GM23338 (cell line): Measurements from ENCODE around the gene NUP98. TPM values are rescaled to one million over a fixed set of nuclear protein-coding genes. Genes with fewer than 3 reads are reported as not detected.
A peak's percentile ranks its signal among the peaks of the same experiment; 100 is the strongest.
"Not testable (repeated sequence)": the region's sequence is repeated elsewhere in the genome, so short reads cannot be mapped to it uniquely, and the experiment has no call there.

Experiments used
- ATAC-seq: fragments of 200-7000 bp; cut with Tn5 transposase; 3 replicates; pipeline ENCODE4 v1.9.1; 2020
- DNase-seq: peaks from one replicate; pipeline ENCODE4 v3.0.0-alpha.2; 2015; ENCODE audit warnings: low spot score
- H2AFZ ChIP-seq: fragments of 200-600 bp; sonication (generic); 2 replicates; pipeline ENCODE4 v1.8.0; 2016; ENCODE audit warnings: antibody characterized with exemption, mild to moderate bottlenecking, moderate library complexity
- H3F3A ChIP-seq: fragments of 200-600 bp; sonication (generic); replicated peaks from 2 replicates; pipeline ENCODE4 v1.8.0; 2017; ENCODE audit warnings: antibody characterized with exemption, mixed run types, low read depth
- H3K27ac ChIP-seq: fragments of 200-600 bp; sonication (generic); 2 replicates; pipeline ENCODE4 v1.6.1; 2016; ENCODE audit warnings: low read depth
- H3K27me3 ChIP-seq: fragments of 200-600 bp; sonication (generic); 2 replicates; pipeline ENCODE4 v1.8.0; 2016; ENCODE audit warnings: mild to moderate bottlenecking, mixed run types, moderate library complexity; ENCODE audit not compliant: insufficient read depth
- H3K36me3 ChIP-seq: fragments of 200-600 bp; sonication (generic); 2 replicates; pipeline ENCODE4 v1.8.0; 2016; ENCODE audit warnings: mild to moderate bottlenecking; ENCODE audit not compliant: insufficient read depth
- H3K4me1 ChIP-seq: fragments of 200-600 bp; sonication (generic); 2 replicates; pipeline ENCODE4 v1.8.0; 2016; ENCODE audit warnings: mild to moderate bottlenecking, moderate library complexity; ENCODE audit not compliant: insufficient read depth
- H3K4me2 ChIP-seq: fragments of 200-600 bp; sonication (generic); 2 replicates; pipeline ENCODE4 v1.7.1; 2017; ENCODE audit warnings: mixed run types
- H3K4me3 ChIP-seq: fragments of 200-600 bp; sonication (generic); 2 replicates; pipeline ENCODE4 v1.6.1; 2016; ENCODE audit warnings: mixed run types
- H3K79me2 ChIP-seq: fragments of 200-600 bp; sonication (generic); replicated peaks from 2 replicates; pipeline ENCODE4 v1.8.0; 2017; ENCODE audit warnings: mild to moderate bottlenecking; ENCODE audit not compliant: insufficient read depth
- H3K9me2 ChIP-seq: fragments of 200-600 bp; sonication (generic); 2 replicates; pipeline ENCODE4 v1.8.0; 2017; ENCODE audit not compliant: insufficient read depth
- H4K20me1 ChIP-seq: fragments of 200-600 bp; sonication (generic); replicated peaks from 2 replicates; pipeline ENCODE4 v1.8.0; 2017; ENCODE audit warnings: mild to moderate bottlenecking; ENCODE audit not compliant: insufficient read depth
- H3K27ac Mint-ChIP-seq: 2 replicates; pipeline ENCODE4 v1.8.0; 2020; ENCODE audit warnings: inconsistent platforms, mild to moderate bottlenecking, moderate library complexity, mixed read lengths
- H3K27me3 Mint-ChIP-seq: 3 replicates; pipeline ENCODE4 v1.8.0; 2022; ENCODE audit warnings: low read depth, mild to moderate bottlenecking, moderate library complexity, mixed read lengths, inconsistent platforms; ENCODE audit not compliant: insufficient read depth, poor library complexity
- H3K36me3 Mint-ChIP-seq: 3 replicates; pipeline ENCODE4 v1.8.0; 2021; ENCODE audit warnings: low read depth, mild to moderate bottlenecking, inconsistent platforms, moderate library complexity, mixed read lengths
- H3K4me1 Mint-ChIP-seq: 3 replicates; pipeline ENCODE4 v1.8.0; 2020; ENCODE audit warnings: mild to moderate bottlenecking, inconsistent platforms, mixed read lengths
- H3K4me3 Mint-ChIP-seq: 3 replicates; pipeline ENCODE4 v1.8.0; 2021; ENCODE audit warnings: moderate library complexity, mild to moderate bottlenecking, inconsistent platforms, mixed read lengths
- H3K9me3 Mint-ChIP-seq: 3 replicates; pipeline ENCODE4 v1.8.0; 2020; ENCODE audit warnings: moderate library complexity, mild to moderate bottlenecking, inconsistent platforms, mixed read lengths
- CREB1 ChIP-seq: fragments of 250-450 bp; sonication (Bioruptor Pico); IDR thresholded peaks from 2 replicates; pipeline ENCODE4 v1.5.0; 2020; ENCODE audit warnings: low read depth, mild to moderate bottlenecking, moderate library complexity
- CTCF ChIP-seq, 2 experiments: fragments of 200-600 bp in 1 of 2; sonication (generic) in 1 of 2; conservative IDR thresholded peaks; 2 replicates each; pipeline versions ENCODE4 v1.5.1 to v1.6.1; 2016 to 2017; ENCODE audit warnings: antibody characterized with exemption in 2 of 2, low read depth in 2 of 2, mild to moderate bottlenecking in 2 of 2, moderate library complexity in 1 of 2
- ETS1 ChIP-seq: IDR thresholded peaks from 2 replicates; pipeline ENCODE4 v1.6.1; 2016; ENCODE audit warnings: antibody characterized with exemption
- EZH2 ChIP-seq: fragments of 200-600 bp; sonication (generic); IDR thresholded peaks from one replicate; pipeline ENCODE4 v1.8.0; 2017; ENCODE audit warnings: antibody characterized with exemption, mild to moderate bottlenecking, low read depth; ENCODE audit not compliant: unreplicated experiment
- EZH2phosphoT487 ChIP-seq: fragments of 200-600 bp; sonication (generic); IDR thresholded peaks from one replicate; pipeline ENCODE4 v1.8.1; 2018; ENCODE audit warnings: antibody characterized with exemption; ENCODE audit not compliant: unreplicated experiment
- JUNB ChIP-seq: IDR thresholded peaks from one replicate; pipeline ENCODE4 v1.6.1; 2016; ENCODE audit warnings: antibody characterized with exemption; ENCODE audit not compliant: unreplicated experiment
- NANOG ChIP-seq: IDR thresholded peaks from 2 replicates; pipeline ENCODE4 v1.6.1; 2016; ENCODE audit warnings: antibody characterized with exemption, borderline replicate concordance
- POLR2AphosphoS5 ChIP-seq: IDR thresholded peaks from 2 replicates; pipeline ENCODE4 v1.6.1; 2016; ENCODE audit warnings: antibody characterized with exemption, low read depth
- REST ChIP-seq: IDR thresholded peaks from one replicate; pipeline ENCODE4 v1.6.1; 2018; ENCODE audit warnings: antibody characterized with exemption; ENCODE audit not compliant: unreplicated experiment
- STAT1 ChIP-seq: IDR thresholded peaks from one replicate; pipeline ENCODE4 v1.6.1; 2016; ENCODE audit warnings: antibody characterized with exemption; ENCODE audit not compliant: unreplicated experiment
- ZNF114 ChIP-seq: fragments of 250-450 bp; sonication (Bioruptor Pico); IDR thresholded peaks from 2 replicates; pipeline ENCODE4 v1.5.0; 2020; ENCODE audit warnings: mild to moderate bottlenecking, moderate library complexity
- ZNF331 ChIP-seq: fragments of 250-450 bp; sonication (Bioruptor Pico); IDR thresholded peaks from 2 replicates; pipeline ENCODE4 v1.5.0; 2020; ENCODE audit warnings: low read depth, mild to moderate bottlenecking, moderate library complexity
- polyA plus RNA-seq: library from polyadenylated mRNA; unstranded; fragments of >200 nt; fragmentation: Nextera tagmentation; extraction: Ambion mirVana; gene quantifications from 2 replicates; pipeline ENCODE4 v1.2.1, GENCODE V29; 2016
- total RNA-seq: library from RNA; depleted of rRNA; stranded (reverse); fragments of >200 nt; shearing (Covaris generic); gene quantifications from 2 replicates; pipeline ENCODE4 v1.2.3, GENCODE V29; 2014

NUP98 gene
- total and polyA plus RNA-seq, 2 experiments from 2014 or later = 23.9 to 174 TPM

- H3K36me3 ChIP-seq = peaks cover 85% of the 10 kb centered on the region
- peak overlapping the region; percentile 52; the same call in 1 of the 2 replicates for H3K27ac Mint-ChIP-seq
- H3K79me2 ChIP-seq = not testable (repeated sequence)
Observed at GRCh38 chr11:3766836-3767235, 30.5 kb downstream of the NUP98 start.

GRCh38 chr11:3764266-3764665 is 33.1 kb downstream of the NUP98 start:
- no peaks in the 10 kb centered on the region for H3K9me2 ChIP-seq
- no peaks in the 10 kb centered on the region; the same call in none of the 2 replicates for H3K79me2 ChIP-seq
- no peak overlapping the region for H3K27ac ChIP-seq
- no peak for TF ChIP-seq EZH2phosphoT487
- no peak for TF ChIP-seq EZH2
- no peak for TF ChIP-seq ETS1
- TF ChIP-seq CREB1 (CRISPR knock-in tag) = no peak
- no peak for TF ChIP-seq ZNF331 (CRISPR knock-in tag)
- no peak for TF ChIP-seq STAT1
- no peak for TF ChIP-seq JUNB
- no peak for TF ChIP-seq NANOG
- H3F3A ChIP-seq = 0 out of 2 replicates have a peak, but pooled peaks cover 4% of the 10 kb centered on the region
- H3K27me3 ChIP-seq = no peaks in the 10 kb centered on the region
- peaks cover 12% of the 10 kb centered on the region for H4K20me1 ChIP-seq
- Mint-ChIP-seq H3K9me3 (no peaks in the 10 kb centered on the region), H3K4me3 (no peak overlapping the region), H3K27ac (no peak overlapping the region), H3K27me3 (no peaks in the 10 kb centered on the region), H3K4me1 (no peaks in the 10 kb centered on the region), H3K36me3 (peaks cover 91% of the 10 kb centered on the region)
- no peaks in the 10 kb centered on the region for H3K4me1 ChIP-seq
- H3K4me3 ChIP-seq = no peak overlapping the region
- peaks cover 89% of the 10 kb centered on the region for H3K36me3 ChIP-seq
- H3K4me2 ChIP-seq = no peak overlapping the region
- no peak overlapping the region for H2AFZ ChIP-seq
- ATAC-seq = no peak
- no peak for DNase-seq

More at GRCh38 chr11:3766836-3767235, 30.5 kb downstream of the NUP98 start:
- H3K36me3 Mint-ChIP-seq = peaks cover 93% of the 10 kb centered on the region
- H3F3A ChIP-seq, H3K9me2 ChIP-seq, H3K27me3 ChIP-seq, H3K9me3 Mint-ChIP-seq, H3K4me1 Mint-ChIP-seq, H2AFZ ChIP-seq, DNase-seq, H4K20me1 ChIP-seq, ATAC-seq, H3K4me1 ChIP-seq, H3K27me3 Mint-ChIP-seq, H3K4me3 ChIP-seq, H3K4me3 Mint-ChIP-seq, H3K4me2 ChIP-seq, H3K27ac ChIP-seq: not testable (repeated sequence)

GRCh38 chr11:3755151-3755550 is 42.2 kb downstream of the NUP98 start:
- peaks cover 62% of the 10 kb centered on the region for H3K36me3 ChIP-seq
- no peak overlapping the region for H3K27ac Mint-ChIP-seq
- H3K27ac ChIP-seq = no peak overlapping the region
- H2AFZ ChIP-seq = no peak overlapping the region
- peaks cover 79% of the 10 kb centered on the region for H3K36me3 Mint-ChIP-seq
- no peak for ATAC-seq
- peaks cover 3% of the 10 kb centered on the region for H3K27me3 Mint-ChIP-seq
- no peak overlapping the region for H3K4me3 Mint-ChIP-seq
- H4K20me1 ChIP-seq = peaks cover 7% of the 10 kb centered on the region
- no peak for DNase-seq
- no peaks in the 10 kb centered on the region for H3K27me3 ChIP-seq
- H3F3A ChIP-seq = peaks cover 3% of the 10 kb centered on the region; the same call in 1 of the 2 replicates
- H3K79me2 ChIP-seq = peaks cover 5% of the 10 kb centered on the region
- no peak overlapping the region for H3K4me2 ChIP-seq
- no peak overlapping the region for H3K4me3 ChIP-seq
- no peaks in the 10 kb centered on the region for H3K9me2 ChIP-seq
- no peaks in the 10 kb centered on the region for H3K4me1 ChIP-seq
- H3K9me3 Mint-ChIP-seq = no peaks in the 10 kb centered on the region
- no peaks in the 10 kb centered on the region for H3K4me1 Mint-ChIP-seq
- no peak for TF ChIP-seq POLR2AphosphoS5
- no peak for TF ChIP-seq CTCF (conservative IDR thresholded peaks at IDR 0.05; ENCODE audit: low read depth in 2 of 2)
- no peak for TF ChIP-seq EZH2
- TF ChIP-seq STAT1 = no peak
- no peak for TF ChIP-seq CREB1 (CRISPR knock-in tag)
- no peak for TF ChIP-seq ZNF331 (CRISPR knock-in tag)
- no peak for TF ChIP-seq REST
- no peak for TF ChIP-seq ZNF114 (CRISPR knock-in tag)
- no peak for TF ChIP-seq NANOG
